Measurements from ENCODE around the gene PTPRC. TPM values are rescaled to one million over a fixed set of nuclear protein-coding genes. Genes with fewer than 3 reads are reported as not detected.

PTPRC gene, protein sequence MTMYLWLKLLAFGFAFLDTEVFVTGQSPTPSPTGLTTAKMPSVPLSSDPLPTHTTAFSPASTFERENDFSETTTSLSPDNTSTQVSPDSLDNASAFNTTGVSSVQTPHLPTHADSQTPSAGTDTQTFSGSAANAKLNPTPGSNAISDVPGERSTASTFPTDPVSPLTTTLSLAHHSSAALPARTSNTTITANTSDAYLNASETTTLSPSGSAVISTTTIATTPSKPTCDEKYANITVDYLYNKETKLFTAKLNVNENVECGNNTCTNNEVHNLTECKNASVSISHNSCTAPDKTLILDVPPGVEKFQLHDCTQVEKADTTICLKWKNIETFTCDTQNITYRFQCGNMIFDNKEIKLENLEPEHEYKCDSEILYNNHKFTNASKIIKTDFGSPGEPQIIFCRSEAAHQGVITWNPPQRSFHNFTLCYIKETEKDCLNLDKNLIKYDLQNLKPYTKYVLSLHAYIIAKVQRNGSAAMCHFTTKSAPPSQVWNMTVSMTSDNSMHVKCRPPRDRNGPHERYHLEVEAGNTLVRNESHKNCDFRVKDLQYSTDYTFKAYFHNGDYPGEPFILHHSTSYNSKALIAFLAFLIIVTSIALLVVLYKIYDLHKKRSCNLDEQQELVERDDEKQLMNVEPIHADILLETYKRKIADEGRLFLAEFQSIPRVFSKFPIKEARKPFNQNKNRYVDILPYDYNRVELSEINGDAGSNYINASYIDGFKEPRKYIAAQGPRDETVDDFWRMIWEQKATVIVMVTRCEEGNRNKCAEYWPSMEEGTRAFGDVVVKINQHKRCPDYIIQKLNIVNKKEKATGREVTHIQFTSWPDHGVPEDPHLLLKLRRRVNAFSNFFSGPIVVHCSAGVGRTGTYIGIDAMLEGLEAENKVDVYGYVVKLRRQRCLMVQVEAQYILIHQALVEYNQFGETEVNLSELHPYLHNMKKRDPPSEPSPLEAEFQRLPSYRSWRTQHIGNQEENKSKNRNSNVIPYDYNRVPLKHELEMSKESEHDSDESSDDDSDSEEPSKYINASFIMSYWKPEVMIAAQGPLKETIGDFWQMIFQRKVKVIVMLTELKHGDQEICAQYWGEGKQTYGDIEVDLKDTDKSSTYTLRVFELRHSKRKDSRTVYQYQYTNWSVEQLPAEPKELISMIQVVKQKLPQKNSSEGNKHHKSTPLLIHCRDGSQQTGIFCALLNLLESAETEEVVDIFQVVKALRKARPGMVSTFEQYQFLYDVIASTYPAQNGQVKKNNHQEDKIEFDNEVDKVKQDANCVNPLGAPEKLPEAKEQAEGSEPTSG (N-terminal part only)
- total RNA-seq (2014; rRNA removed; shearing (Covaris generic)) = 161 and 177 TPM in 2 replicates
- total RNA-seq (2022) = 241 and 264 TPM in 2 replicates
- percentile 98 among the genes with signal in this experiment for Bru-seq, nascent RNA
- BruChase-seq, experiment 1, labeled RNA remaining after a 6-hour chase = percentile 93 among the genes with signal in this experiment
- percentile 93 among the genes with signal in this experiment for BruChase-seq, experiment 2, labeled RNA remaining after a 2-hour chase
- long read RNA-seq, full-length matches to known transcripts = 94 of 368 reads
- long read RNA-seq, partial matches to known transcripts = 34 of 368 reads
- long read RNA-seq, other reads (novel, unspliced or antisense) = 240 of 368 reads

DNA sequence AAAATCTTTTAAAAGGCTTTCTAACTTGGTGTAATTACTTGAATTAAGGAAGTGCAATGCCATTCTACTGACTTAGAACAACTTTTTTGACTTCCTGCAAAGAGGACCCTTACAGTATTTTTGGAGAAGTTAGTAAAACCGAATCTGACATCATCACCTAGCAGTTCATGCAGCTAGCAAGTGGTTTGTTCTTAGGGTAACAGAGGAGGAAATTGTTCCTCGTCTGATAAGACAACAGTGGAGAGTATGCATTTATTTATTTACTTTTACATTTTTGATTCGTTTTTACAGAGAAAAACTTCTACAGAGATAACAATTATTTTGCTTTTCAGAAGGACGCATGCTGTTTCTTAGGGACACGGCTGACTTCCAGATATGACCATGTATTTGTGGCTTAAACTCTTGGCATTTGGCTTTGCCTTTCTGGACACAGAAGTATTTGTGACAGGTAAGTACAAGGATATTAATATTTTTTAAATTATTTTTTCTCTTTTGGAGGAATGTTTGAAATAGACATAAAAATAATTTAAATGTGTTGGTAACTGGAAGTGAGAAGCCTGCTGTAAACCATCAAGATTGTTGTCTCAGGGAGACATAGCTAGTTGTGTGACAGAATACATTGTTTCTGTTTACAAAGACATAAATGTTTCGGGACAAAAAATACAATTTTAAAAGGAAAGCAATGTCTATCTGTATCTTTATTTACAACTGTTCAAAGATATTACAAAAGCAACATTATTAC lies at the start of gene PTPRC:
Gene PTPRC, plus strand, starts transcription at position 147 of the 742 bp plus-strand sequence. Its CDS starts 229 bp downstream, at position 376.
- CTCF ChIA-PET (ENCODE audit: unreplicated experiment) = interaction anchor here (0.5 kb wide), 1 partner anchor 13 kb away, joined by 3 read pairs; no protein-coding TSS in a partner anchor

DNA sequence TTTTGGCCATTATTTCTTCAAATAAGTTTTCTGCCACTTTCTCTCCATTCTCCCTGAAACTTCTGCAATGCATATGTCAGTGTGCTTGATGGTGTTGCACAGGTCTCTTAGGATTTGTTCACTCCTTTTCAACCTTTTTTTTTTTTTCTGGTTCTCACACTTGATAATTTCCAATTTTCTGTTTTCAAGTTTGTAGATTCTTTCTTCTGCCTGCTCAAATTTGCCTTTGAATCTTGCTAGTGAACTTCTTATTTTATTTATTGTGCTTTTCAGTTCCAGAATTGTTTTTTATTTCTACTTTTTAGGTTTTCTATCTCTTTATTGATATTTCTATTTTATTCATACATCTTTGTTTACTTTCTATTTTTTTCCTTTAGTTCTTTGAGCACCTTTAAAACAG lies 48.4 kb upstream of the PTPRC start:
- Histone ChIP-seq H3K27ac (ENCODE audit: low read depth, low read length, poor library complexity, severe bottlenecking) (no peak overlapping the region), H3K9me3 (ENCODE audit: low read length) (peaks cover 56% of the 10 kb centered on the region), H3K4me3 (ENCODE audit: low read depth, low read length, poor library complexity, severe bottlenecking) (no peak overlapping the region), H4K20me1 (ENCODE audit: insufficient read depth, low read length) (no peaks in the 10 kb centered on the region), H3K4me2 (ENCODE audit: low read length) (no peak overlapping the region), H2AFZ (ENCODE audit: low read length) (no peak overlapping the region), H3K79me2 (ENCODE audit: insufficient read depth, low read depth, low read length) (peaks cover 5% of the 10 kb centered on the region; the same call in 1 of the 2 replicates), H3K36me3 (ENCODE audit: insufficient read depth, low read length) (peaks cover 42% of the 10 kb centered on the region), H3K4me1 (ENCODE audit: insufficient read depth, low read length, poor library complexity, severe bottlenecking) (peaks cover 6% of the 10 kb centered on the region), H3K9me2 (ENCODE audit: insufficient read depth, low read length) (no peaks in the 10 kb centered on the region)
- intact Hi-C loops (cut with micrococcal nuclease; ENCODE audit: unreplicated experiment) = no loop called here
- CTCF ChIA-PET (ENCODE audit: unreplicated experiment) = no interaction called here
- TF ChIP-seq, protein P1, sequence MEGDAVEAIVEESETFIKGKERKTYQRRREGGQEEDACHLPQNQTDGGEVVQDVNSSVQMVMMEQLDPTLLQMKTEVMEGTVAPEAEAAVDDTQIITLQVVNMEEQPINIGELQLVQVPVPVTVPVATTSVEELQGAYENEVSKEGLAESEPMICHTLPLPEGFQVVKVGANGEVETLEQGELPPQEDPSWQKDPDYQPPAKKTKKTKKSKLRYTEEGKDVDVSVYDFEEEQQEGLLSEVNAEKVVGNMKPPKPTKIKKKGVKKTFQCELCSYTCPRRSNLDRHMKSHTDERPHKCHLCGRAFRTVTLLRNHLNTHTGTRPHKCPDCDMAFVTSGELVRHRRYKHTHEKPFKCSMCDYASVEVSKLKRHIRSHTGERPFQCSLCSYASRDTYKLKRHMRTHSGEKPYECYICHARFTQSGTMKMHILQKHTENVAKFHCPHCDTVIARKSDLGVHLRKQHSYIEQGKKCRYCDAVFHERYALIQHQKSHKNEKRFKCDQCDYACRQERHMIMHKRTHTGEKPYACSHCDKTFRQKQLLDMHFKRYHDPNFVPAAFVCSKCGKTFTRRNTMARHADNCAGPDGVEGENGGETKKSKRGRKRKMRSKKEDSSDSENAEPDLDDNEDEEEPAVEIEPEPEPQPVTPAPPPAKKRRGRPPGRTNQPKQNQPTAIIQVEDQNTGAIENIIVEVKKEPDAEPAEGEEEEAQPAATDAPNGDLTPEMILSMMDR (conservative IDR thresholded peaks at IDR 0.05; ENCODE audit: low read length) = no peak
- TF ChIP-seq EZH2phosphoT487 (IDR thresholded peaks at IDR 0.05; ENCODE audit: borderline replicate concordance, low read depth, low read length) = no peak
- no peak for DNase-seq (ENCODE audit: low spot score)
- BruUV-seq (replicated peaks) = no TSS peak
- POLR2A ChIA-PET = interaction anchor here (0.6 to 2.7 kb wide), 5 partner anchors 8 to 144 kb away, joined by 3 to 13 read pairs (median 3); no protein-coding TSS in a partner anchor

More for the DNA sequence above, at the start of gene PTPRC:
- Histone ChIP-seq H3K27ac (ENCODE audit: low read depth, low read length, poor library complexity, severe bottlenecking) (peak within 1 kb of the TSS; percentile 96), H3K9me2 (ENCODE audit: insufficient read depth, low read length) (no peaks in the 10 kb centered on the region), H3K4me2 (ENCODE audit: low read length) (peak within 1 kb of the TSS; percentile 96), H2AFZ (ENCODE audit: low read length) (peak within 1 kb of the TSS; percentile 42; the same call in 1 of the 2 replicates), H3K4me1 (ENCODE audit: insufficient read depth, low read length, poor library complexity, severe bottlenecking) (peaks cover 63% of the 10 kb centered on the region), H3K9me3 (ENCODE audit: low read length) (peaks cover 7% of the 10 kb centered on the region; the same call in 1 of the 2 replicates), H4K20me1 (ENCODE audit: insufficient read depth, low read length) (no peaks in the 10 kb centered on the region), H3K79me2 (ENCODE audit: insufficient read depth, low read depth, low read length) (peaks cover 60% of the 10 kb centered on the region), H3K4me3 (ENCODE audit: low read depth, low read length, poor library complexity, severe bottlenecking) (peak within 1 kb of the TSS; percentile 87), H3K36me3 (ENCODE audit: insufficient read depth, low read length) (peaks cover 40% of the 10 kb centered on the region)
- intact Hi-C loops (cut with micrococcal nuclease; ENCODE audit: unreplicated experiment) = loop anchor here (1.0 to 2.0 kb wide), 4 partner anchors 18 to 294 kb away; no protein-coding TSS in a partner anchor
- TF ChIP-seq EZH2phosphoT487 (IDR thresholded peaks at IDR 0.05; ENCODE audit: borderline replicate concordance, low read depth, low read length) = no peak
- TF ChIP-seq, protein P1 (conservative IDR thresholded peaks at IDR 0.05; ENCODE audit: low read length) = no peak
- POLR2A ChIA-PET = interaction anchor here (0.6 to 12.5 kb wide), 14 partner anchors 8 to 293 kb away, joined by 3 to 405 read pairs (median 7); no protein-coding TSS in a partner anchor
- BruUV-seq (replicated peaks) = TSS peak; percentile 80
- DNase-seq (ENCODE audit: low spot score) = peak; percentile 88

Data from OCI-LY7 (cell line).